Activated CD4-positive, CD25-positive, alpha-beta regulatory T cell treated with anti-CD3 and anti-CD28 coated beads, Interleukin-2, amount 50 U/mL, for 72 hours (primary cell): ENCODE measurements around the gene CASP2.
A peak's percentile ranks its signal among the peaks of the same experiment; 100 is the strongest.
"Not testable (repeated sequence)": the region's sequence is repeated elsewhere in the genome, so short reads cannot be mapped to it uniquely, and the experiment has no call there.

Experiments
- DNase-seq: peaks from one replicate; pipeline ENCODE4 v3.0.0; 2021

CASP2 gene

DNA sequence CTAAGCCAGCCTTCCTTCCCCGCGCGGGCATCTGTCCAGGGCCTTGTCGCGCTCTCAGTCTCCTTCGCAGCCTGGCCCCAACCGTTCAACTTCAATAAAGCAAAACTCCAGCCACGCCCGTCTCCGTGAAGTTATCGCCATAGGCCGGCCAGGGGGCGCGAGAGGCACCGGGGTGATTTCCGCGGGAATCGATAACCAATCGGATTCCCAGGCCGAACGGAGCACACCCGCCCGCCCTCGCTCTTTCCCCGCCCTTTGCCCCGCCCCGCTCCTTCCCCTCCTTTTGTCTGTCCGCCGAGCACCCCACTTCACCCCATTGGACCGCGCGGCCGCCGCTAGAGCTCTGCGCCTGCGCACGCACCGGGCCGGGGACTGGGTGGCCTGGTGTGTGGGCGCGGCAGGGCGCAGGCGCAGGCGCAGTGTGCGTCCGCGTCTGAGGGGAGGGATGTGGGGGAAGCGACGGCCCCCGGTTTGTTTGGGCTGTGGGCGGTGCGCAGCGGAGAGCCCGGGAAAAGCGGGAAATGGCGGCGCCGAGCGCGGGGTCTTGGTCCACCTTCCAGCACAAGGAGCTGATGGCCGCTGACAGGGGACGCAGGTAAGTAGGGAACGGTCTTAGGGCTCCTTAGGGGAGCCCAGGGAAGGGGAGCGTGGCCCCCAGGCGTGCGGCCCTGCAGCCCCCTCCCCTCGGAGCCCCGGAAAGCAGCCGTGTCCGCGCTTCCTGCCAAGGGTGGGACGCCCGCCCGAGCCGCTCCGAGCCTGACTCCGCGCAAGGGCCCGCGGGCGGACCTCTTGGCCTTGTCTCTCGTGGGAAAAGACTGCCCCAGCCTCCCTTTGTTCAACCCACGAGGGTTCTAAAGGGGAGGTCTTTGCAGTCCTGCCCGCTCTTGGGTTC is at the start of gene CASP2:
Gene CASP2 (plus strand): TSS at position 417 of the 892 bp plus-strand sequence. CDS start 105 bp downstream, at position 522.
- peak; percentile 98 for DNase-seq

DNA sequence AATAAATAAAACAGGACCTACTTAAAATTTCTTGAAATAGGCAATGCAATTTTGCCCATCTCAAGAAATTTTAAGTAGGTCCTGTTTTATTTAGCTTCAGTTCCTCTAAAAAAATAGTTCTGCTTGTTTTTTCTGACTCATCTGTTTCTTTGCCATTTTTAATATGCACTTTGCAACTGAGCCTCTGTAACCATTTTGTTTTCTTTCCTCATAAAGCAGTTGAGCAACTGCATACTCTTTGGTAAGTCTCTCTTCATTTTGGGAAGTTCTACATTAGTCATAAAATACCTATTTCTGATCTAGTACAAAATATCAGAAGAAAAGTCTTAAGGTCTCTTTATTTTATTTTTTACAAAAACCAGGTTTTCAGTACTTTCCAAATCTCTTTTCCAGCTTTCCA is 48.3 kb upstream of the CASP2 start:
- DNase-seq, result no peak

DNA sequence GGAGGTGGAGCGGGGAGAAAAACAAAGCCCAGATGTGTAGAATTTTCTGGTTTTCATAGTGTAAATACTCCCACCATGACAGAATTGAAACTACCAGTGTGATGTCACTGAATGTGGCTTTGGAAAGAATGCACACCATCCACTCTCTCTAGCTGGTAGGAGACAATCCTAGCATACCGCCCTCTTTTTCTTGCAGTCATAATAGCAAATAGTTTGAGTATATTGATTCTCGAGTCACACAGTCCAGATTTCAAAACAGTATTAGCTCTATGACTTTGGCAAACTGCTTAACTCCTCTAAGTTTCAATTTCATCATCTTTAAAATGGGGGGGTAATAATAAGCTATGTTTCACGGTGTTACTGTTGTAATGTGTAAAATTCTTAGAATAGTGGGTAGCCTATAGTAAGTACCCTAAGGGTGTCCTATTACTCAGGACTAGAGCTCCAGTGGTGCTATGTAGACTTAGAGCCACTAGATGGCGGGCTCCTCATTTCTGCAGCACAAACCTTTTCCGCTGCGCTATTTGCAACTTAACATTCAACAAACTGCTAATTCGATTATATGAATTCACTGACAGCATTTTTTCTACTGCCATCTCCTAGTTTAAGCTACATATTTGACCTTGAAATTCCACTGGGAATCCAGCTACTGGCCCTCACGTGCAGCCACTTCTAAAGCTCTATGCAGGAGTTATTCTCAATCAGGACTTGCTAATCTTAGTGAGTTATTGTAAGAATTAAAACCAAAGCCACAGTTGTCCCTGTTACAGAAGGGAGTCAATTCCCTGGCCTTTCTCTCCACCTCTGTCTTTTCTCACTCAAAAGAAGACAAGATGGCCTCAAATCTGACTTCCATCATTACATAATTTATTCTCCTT is 47.6 kb upstream of the CASP2 start:
- DNase-seq, result peak; percentile 62

DNA sequence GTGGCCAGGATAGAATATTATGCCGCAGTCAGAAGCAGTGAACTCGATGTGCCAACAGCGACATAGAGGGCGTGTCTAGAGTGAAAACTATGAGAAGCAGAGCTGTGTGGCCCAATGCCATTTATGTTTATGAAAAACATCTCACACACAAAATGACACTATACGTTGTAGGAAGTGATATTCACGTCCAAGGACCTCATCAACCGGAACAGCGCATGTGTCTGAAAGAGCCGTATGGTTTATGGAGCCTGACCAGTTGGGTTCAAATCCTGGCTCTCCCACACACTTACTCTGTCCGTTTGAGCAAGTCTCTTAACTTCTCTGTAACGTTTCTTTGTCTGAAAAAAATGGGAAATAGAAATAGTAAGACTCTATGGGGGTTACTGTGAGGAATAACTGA is 45.8 kb upstream of the CASP2 start:
- no peak for DNase-seq

DNA sequence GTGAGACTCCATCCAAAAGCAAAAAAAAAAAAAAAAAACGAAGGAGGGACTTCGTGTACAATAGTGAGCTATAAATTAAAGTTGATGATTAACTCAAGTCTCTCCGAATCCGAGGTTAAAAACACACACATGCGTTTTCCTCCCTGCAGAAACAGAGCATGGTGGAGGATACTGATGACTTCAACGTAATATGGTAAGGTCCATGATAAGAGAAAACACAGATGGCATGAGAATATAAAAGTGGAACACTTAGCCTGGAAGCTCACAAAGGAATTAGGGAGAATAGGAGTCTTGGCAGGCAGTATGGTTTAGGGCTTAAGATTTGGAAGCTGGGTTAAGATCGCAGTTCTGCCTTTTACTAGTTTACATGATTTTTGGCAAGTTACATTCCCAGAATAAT is 45.0 kb upstream of the CASP2 start:
- no peak for DNase-seq

DNA sequence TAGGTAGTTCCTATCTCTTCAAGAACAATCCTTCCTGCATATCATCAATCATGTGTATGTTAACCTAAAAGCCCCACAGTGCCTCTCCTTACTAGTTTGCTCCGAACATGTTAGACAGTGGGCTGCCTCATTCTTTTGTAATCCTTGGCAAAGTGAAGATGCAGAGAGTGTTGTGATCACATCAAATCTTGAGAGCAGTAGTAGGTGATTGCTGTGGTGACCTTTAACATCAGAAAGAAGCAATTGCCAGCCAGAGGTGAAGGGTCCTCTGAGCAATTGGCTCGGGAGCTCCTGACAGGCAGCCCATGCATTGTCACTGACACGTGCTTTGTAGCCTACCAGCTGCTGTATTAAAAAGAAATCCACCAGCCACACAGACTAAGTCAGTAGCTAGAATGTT is 44.5 kb upstream of the CASP2 start:
- DNase-seq, result no peak

DNA sequence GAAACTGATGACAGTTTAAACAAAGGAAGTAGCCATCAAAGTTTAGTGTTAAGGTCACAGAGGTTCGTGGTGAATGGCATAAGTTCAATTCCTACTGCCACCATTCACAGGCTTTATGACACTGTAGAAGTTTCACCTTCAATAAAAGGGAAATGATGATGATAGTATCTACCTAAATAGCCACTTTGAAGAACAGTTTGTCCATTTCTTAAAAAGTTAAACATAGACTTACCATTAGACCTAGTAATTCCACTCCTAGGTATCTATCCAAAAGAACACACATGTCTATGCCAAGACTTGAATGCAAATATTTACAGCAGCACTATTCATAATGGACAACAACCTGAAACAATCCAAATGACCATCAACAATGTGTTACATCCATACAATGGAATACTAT is 43.8 kb upstream of the CASP2 start:
- DNase-seq, result no peak

DNA sequence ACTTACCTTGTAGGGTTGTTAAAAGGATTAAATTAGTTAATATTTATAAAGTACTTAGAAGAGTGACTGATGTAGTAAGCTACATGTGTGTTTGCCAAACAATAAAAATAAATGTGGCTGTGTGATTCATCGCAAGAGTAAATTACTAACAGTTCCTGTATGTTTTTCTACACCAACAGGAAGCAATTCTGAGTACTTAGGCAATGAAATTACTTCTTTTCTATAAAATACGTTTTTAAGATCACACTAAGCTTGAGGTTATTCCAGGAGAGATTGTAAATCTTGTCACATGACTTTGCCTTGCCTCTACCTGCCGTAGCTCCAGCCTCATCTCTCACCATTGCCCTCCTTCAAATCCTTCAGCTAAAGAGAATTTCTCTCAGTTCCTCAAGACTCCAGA is 43.0 kb upstream of the CASP2 start:
- DNase-seq, result no peak

DNA sequence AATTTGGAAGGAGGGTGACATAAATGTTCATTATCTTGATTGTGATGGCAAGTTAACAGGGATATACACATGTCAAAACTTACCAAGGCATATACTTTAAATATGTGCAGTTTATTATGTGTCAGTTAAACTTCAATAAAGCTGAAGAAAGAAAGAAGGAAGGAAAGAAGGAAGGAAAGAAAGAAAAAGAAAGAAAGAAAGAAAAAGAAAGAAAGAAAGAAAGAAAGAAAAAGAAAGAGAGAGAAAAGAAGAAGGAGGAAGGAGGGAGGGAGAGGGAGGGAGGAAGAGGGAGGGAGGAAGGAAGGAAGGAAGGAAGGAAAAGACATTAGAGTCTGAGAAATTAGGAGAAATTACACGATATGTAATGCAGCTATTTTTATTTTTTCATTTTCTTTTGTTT is 40.8 kb upstream of the CASP2 start:
- DNase-seq, result no peak

DNA sequence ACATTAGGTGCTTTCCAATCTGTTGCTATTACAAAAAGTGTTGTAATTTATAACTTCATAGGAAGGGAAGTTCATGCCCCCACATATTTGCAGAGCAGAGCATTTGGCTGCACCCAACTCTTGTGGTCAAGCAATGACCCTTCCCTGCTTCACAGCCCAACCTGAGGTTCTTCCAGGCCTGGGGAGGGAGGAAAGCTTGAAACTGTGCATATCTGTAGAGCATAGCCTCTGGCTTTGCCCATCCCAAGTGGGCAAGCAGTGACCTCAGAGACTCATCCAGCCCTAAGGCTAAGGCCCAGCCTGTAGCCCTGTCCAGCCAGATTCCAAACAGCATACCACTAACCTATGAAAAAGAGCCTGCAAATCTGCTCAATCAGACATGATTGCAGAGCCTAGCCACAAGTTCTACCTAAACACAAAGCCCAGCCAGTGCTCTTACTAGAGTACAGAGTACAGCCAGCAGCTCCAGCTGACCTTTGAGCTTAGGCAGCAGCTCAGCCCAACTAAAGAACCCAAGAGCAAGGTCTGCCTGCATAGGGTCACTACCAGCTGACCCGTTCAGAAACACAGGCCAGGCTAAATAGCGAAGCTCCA is 39.3 kb upstream of the CASP2 start:
- no peak for DNase-seq

DNA sequence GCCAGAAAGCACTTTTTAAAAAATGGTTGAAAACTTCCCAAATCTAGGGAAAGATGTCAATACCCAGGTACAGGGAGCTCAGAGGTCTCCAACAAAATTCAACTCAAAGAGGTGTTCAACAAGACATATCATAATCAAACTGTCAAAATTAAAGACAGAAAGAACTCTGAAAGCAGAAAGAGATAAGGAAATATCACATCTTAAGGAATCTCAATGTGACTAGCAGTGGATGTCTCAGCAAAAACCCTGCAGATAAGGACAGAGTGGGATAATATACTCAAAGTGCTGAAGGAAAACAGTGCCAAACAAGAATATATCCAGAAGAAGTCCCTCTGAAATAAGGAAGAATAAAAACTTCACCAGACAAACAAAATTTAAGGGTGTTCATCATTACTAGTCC is 38.0 kb upstream of the CASP2 start:
- DNase-seq, result no peak

DNA sequence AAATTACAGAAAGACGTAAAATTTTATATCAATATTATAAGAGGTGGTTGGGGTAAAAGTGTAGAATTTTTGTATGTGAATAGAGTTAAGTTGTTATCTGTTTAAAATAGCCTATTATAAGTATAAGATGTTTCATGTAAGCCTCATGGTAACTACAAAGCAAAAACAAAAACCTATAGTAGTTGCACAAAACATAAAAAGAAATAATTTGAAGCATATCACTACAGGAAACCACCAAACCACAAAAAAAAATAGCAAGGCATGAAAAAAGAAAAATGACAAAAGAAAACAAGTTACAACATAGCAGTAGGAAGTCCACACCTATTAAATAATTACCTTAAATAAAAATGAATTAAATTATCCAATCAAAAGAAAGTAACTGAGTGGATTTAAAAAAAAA is 37.3 kb upstream of the CASP2 start:
- no peak for DNase-seq

DNA sequence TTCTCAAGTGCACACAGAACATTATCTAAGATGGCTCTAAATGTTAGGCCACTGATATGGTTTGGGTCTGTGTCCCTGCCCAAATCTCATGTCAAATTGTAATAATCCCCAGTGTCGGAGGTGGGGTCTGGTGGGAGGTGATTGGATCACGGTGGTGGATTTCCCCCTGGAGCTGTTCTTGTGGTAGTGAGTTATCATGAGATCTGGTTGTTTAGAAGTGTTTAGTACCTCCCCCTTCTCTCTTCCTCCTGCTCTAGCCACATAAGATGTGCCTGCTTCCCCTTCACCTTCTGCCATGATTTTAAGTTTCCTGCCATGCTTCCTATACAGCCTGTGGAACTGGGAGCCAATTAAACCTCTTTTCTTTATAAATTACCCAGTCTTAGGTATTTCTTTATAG is 36.1 kb upstream of the CASP2 start:
- no peak for DNase-seq

DNA sequence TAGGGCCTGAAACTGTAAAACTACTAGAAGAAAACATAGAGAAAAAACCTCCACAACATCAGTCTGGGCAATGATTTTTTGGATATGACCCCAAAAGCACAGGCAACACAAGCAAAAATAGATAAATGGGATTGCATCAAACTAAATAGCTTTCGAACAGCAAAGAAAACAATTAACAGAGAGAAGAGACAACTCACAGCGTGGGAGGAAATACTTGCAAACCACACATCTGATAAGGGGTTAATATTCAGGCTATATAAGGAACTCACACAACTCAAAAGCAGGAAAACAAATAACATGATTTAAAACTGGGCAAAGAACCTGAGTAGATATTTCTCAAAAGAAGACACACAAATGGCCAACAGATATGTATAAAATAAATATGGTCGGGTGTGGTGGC is 32.6 kb upstream of the CASP2 start:
- DNase-seq, result no peak

DNA sequence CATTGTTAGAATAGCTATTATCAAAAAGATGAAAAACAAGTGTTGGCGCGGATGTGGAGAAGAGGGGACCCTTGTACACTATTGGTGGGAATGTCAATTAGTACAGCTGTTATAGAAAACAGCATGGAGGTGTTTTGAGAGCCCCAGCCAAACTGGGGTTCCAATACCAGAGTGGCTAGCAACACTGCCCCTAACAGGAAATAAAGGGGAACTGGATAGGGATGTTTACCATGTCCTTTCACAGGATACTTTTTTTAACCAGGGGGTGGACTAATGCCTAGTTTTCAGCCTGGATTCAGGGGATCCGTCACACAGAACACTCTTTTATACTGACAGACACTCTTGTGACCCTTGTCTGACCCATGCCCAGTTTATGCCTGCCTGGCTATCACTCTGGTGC is 31.8 kb upstream of the CASP2 start:
- DNase-seq, result no peak

DNA sequence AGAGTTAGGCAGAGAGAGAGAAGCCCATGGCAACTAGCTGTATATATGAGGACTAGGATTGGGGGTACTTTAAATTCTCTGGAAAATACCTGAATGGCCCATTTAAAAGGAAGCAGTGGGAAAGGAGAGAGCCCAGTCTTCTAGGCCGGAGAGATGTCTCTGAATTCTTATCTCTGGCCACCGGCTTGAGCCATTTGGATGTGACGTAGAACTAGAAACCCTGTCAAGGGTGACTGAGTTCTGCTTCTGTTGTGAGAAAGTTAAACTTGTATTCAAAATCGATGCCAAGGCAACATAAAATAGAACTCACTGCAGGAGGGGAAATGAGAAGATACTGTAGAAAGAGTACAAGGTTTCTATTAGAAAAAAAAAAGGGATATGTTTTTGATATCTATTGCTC is 31.2 kb upstream of the CASP2 start:
- no peak for DNase-seq

DNA sequence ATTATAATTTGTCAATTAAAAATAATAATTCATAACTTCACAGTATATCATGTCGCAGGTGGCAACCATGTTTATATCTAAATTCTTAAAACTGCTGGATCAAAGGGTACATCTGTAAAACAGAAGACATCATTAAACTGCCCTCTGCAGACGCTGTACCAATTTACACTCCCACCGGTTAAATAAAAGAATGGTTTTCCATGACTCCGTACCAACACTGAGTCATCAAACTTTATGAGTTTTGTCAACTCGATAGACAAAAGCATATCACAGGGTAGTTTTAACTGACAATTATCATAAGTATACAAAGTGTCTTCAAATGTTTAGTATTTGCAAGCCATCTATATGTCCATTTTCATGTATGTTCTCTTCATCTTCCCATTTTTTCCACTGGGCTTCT is 30.6 kb upstream of the CASP2 start:
- DNase-seq, result no peak

DNA sequence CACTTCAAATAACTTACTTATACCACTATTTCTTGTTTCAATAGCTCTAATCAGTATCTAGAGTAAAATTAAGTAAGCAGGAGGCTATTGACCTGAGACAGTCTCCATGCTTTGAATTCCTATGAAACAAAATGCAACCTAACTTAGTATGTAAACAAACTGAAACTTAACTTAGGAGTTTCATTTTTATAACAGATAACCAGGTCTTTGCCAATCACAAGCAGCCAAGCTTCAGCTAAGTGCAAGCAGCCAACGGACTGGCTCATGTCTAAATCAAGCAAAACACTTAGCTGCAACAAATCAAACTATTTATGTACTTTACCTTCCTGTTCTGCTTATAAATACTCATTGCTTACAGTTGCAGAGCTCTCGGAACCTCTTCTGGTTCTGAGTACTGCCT is 29.3 kb upstream of the CASP2 start:
- no peak for DNase-seq

DNA sequence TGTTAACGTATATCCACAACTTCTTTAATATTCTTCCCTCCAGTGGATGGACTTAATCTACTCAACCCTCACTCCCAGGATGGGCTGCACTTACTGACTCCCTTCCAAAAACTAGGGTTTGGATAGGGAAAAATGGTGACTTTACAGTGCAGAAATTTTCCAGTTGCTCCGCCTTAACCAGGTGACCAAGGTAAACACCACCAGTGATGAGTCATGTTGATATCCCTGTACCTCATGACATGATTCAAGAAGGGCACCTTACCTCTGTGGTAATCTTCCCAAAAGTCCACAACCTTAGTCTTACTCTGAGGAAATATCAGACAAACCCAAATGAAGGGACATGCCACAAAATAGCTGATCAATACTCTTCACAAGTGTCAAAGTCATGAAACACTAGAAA is 28.4 kb upstream of the CASP2 start:
- no peak for DNase-seq

DNA sequence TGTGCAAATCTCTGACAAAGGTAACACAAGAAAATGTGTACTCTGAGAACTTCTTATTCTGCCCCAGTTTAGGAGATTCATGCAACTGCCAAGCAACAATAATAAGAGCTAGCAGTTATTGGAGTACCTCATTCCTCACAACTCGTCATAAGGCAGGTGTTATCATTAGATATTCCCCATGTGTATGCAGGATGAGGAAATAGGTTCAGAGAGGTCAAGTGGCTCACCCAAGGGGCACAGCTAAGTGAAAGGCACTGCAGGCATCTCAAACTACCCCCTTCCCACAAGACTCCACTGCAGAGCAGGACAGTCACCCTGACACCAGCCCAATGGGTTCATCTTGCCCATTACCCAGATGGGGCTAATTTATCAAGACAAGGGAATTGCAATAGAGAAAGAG is 26.2 kb upstream of the CASP2 start:
- no peak for DNase-seq

DNA sequence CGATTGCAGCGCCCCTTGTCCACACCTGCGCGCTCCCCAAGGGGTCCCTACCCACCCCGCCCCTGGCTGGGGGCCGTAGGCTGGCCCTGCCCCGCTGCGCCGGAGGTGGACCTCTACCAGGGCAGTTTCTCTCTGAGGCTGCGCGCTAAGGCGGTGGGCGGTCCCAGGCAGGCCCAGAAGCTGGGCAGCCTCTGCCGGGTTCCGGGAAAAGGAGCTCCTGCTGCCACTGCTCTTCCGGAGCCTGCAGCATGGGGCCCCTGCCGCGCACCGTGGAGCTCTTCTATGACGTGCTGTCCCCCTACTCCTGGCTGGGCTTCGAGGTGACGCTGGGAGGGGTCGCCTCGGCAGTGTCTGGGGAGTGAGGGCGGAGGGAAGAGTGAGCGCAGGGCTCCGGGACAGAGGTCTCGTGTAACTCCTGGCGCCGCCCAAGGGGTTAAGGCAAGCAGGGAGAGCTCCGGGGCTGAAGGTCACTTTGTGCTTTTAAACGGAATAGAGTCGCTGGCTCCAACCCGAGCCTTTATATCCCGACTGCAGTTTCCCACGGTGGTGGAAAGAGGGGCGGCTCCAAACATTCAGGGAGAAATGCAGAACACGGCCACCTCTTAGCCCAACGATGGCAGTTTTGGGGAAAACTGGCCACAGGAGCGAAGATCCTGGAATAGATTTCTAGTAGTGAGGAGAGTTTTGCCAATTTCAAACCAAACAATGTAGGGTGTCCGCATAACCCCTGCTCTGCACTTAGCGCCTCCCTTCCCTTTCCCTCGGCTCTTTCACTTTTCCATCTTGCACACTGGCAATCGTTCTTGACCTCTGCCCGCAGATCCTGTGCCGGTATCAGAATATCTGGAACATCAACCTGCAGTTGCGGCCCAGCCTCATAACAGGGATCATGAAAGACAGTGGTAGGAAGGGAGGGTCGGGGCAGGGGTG is 24.6 kb upstream of the CASP2 start, which contains the start of gene GSTK1:
Gene GSTK1 (plus strand): TSS at position 176 of the 930 bp plus-strand sequence. CDS start 73 bp downstream, at position 249.
- DNase-seq, result peak; percentile 84

DNA sequence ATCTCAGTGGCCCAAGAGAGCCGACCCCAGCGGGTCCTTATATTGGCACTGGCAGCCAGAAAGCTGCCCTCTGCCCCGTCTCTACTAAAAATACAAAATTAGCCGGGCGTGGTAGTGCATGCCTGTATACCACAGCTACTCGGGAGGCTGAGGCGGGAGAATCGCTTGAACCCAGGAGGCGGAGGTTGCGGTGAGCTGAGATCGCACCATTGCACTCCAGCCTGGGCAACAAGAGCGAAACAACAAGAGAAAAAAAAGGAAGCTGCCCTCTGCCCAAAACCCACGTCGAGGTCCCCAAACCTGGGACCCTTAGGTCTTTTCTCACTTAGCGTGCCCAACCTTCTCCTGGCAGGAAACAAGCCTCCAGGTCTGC is 24.0 kb upstream of the CASP2 start:
- DNase-seq, result not testable (repeated sequence)
